C1 segment of cervical spinal cord (tissue), 14 donors: ENCODE data around the gene ASPG.

ENCODE experiments used
- DNase-seq, 14 donors: peaks; one replicate each; lab custom pipeline; 2025; lab: John Stamatoyannopoulos, UW

Gene ASPG

GRCh38 chr14:104116288-104116755 lies 30.8 kb downstream of the ASPG start:
- no peak for DNase-seq

- no peak for DNase-seq
These were observed 31.3 kb downstream of the ASPG start for GRCh38 chr14:104116756-104117340.

- no peak for DNase-seq
These were observed 32.0 kb downstream of the ASPG start for GRCh38 chr14:104117341-104118005.

GRCh38 chr14:104118006-104118844 lies 32.7 kb downstream of the ASPG start:
- no peak for DNase-seq

- DNase-seq: no peak
These were observed 33.6 kb downstream of the ASPG start for GRCh38 chr14:104119119-104119487.

GRCh38 chr14:104119488-104120251 lies 34.2 kb downstream of the ASPG start:
- DNase-seq: no peak

- no peak for DNase-seq
These were observed 34.8 kb downstream of the ASPG start for GRCh38 chr14:104120281-104120741.

- DNase-seq: no peak
These were observed 35.6 kb downstream of the ASPG start for GRCh38 chr14:104121142-104121541.

GRCh38 chr14:104123879-104124278 lies 38.4 kb downstream of the ASPG start:
- DNase-seq: no peak

GRCh38 chr14:104125011-104125410 lies 39.5 kb downstream of the ASPG start:
- no peak for DNase-seq

- no peak for DNase-seq
These were observed 41.3 kb downstream of the ASPG start for GRCh38 chr14:104126753-104127152.

GRCh38 chr14:104128981-104129380 lies 43.5 kb downstream of the ASPG start:
- DNase-seq: no peak

GRCh38 chr14:104129556-104129955 lies 44.1 kb downstream of the ASPG start:
- DNase-seq: no peak

- DNase-seq: peak in 6 of 14 donors; percentile 2 to 22 (median 8)
These were observed 45.6 kb downstream of the ASPG start for GRCh38 chr14:104130974-104131651.

- no peak for DNase-seq
These were observed 46.6 kb downstream of the ASPG start for GRCh38 chr14:104131968-104132732.

- DNase-seq: no peak
These were observed 47.5 kb downstream of the ASPG start for GRCh38 chr14:104132981-104133380.

- no peak for DNase-seq
These were observed 48.0 kb downstream of the ASPG start for GRCh38 chr14:104133496-104133895.

GRCh38 chr14:104134061-104134965 lies 48.8 kb downstream of the ASPG start:
- DNase-seq: no peak
